HG02798 (cell line): ENCODE measurements around the gene STX1A.
"Not testable (repeated sequence)": the region's sequence is repeated elsewhere in the genome, so short reads cannot be mapped to it uniquely, and the experiment has no call there.

Source experiments
- ATAC-seq: cut with Tn5 transposase; IDR thresholded peaks from one replicate; pipeline ENCODE4 v1.9.1; 2021; ENCODE audit warnings: mild to moderate bottlenecking; ENCODE audit not compliant: unreplicated experiment, poor library complexity

STX1A gene

DNA sequence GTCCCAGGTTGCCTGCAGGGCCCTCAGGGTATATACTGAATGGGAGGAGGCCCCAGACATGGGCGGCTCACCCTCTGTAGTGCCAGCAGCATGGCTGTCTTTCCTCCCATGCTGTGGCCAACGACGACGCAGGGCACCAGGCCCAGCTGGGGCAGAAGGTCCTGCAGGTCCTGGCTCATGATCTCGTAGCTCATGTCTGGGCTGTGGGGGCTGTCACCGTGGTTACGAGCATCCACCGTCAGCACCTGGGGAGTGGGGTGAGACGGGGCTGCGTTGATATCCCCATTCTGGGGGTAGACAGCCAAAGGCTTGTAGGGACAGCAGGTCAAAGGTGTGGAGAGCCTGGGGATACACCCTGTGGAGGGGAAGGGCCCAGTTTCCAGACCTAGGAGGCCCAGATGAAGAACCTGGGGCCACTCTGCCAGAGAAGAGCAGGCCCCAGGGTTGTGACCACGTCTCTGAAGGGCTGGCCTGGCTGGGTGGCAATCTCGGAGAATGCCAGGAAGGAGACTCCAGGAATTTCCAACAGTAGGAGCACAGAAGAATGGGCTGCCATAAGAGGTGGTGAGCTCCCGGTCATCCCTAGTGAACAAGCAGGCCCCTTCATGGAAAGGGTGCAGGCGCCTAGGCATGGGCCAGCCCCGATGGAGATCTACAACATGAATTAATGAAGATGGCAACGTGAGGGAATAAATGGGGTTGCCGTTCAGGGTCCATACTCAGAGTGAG is 18.2 kb upstream of the STX1A start:
- ATAC-seq = no peak

DNA sequence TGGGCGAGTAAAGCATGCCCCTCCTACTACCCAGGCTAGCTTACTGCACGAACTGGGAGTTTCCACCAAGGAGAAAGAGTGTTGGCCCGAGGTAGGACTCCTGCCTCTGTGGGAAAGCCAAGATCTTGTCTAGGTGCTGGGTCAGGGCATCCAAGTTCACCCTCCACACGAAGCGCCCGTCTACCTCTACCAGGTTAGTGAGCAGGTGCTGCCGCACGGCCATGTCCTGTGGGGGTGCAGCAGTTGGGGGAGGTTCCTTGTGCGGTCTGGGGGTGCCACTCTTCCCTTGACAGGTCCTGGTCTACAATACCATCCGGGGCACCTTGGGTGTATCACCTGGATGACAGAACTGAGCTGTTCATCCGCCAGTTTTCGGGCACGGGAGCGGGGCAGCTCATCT is 17.4 kb upstream of the STX1A start:
- ATAC-seq = no peak

DNA sequence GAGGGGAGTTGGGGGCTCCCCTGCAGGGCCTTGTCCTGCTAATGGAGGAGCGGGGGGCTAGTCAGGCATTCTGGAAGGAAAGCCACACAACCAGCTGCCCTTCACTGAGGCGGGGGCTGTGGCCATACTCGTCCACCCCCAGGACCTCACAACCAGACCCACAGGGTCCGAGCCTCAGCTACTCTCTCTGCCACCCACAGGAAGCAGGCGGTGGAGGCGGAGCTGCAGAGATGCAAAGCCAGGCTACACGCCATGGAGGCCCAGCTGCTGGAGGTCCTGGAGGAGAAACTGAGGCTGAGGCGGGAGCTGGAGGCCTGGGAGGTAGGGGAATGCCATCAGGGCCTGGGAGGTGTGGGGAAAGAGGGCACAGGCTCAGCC is 16.0 kb upstream of the STX1A start:
- no peak for ATAC-seq

DNA sequence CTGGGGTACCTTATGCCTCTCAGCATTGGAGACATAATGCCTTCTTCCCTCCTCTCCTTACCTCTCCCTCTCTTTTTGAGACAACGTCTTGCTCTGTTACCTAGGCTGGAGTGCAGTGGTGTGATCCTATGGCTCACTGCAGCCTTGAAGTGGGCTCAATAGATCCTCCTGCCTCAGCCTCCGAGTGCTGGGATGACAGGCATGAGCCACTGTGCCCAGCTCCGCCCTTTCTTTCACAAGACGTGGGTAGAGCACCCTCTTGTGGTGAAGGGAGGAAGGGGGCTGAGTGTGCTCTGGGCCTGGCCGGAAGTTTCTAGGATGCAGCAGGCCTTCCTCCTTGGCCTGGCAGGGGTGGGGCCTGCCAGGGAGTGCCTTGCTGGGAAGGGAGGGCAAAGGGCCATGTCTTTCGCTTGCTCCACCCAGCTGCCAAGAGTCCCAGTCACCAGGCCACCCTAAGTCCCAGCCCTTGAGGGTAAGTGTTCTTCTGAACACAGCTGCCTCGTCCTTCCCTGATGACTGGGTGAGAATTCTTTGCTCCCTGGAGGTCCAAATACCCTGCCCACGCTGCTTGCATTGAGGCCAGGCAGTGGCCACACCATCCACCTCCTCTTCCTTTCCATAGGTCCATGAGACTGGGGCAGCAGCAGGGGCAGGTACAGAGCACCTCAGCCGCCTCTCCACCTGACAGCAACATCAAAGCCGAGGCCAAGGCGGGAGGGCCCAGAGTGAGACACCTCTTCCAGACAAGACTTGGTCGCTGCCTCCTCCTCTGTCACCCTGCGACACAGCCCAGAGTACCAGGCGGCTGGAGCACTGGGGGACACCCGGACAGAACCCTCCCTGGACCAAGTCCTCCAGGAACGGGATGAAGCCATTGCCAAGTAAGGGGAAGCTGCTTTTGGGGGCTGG is 15.4 kb upstream of the STX1A start:
- ATAC-seq = peak; percentile 35

DNA sequence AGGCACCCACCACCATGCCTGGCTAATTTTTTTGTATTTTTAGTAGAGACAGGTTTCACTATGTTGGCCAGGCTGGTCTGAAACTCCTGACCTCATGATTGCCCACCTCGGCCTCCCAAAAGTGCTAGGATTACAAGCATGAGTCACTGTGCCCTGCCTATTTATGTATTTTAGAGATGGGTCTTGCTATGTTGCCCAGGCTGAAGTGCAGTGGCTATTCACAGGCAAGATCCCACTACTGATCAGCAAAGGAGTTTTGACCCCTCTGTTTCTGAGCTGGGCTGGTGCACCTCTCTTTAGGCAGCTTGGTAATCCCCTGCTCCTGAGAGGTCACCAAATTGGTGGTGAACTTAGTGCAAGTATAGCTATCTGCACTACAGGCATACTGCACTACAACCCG is 12.9 kb upstream of the STX1A start:
- ATAC-seq = no peak

DNA sequence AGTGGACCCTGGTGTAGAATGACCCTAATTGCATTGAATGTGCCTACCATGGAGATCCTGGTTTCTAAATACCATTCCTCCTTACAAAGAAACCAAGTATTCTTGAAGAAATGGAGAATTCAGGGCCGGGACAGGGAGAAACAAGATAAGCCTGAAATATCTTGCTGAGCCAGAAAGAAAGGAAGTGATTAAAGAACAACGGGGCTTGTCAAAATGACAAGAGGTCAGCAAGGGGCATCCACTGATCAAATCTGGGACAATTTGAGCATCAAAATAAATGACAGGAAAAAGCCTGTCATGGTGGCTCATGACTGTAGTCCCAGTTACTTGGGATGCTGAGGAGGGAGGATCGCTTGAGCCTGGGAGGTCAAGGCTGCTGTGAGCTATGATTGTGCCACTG is 11.0 kb upstream of the STX1A start:
- ATAC-seq = no peak

DNA sequence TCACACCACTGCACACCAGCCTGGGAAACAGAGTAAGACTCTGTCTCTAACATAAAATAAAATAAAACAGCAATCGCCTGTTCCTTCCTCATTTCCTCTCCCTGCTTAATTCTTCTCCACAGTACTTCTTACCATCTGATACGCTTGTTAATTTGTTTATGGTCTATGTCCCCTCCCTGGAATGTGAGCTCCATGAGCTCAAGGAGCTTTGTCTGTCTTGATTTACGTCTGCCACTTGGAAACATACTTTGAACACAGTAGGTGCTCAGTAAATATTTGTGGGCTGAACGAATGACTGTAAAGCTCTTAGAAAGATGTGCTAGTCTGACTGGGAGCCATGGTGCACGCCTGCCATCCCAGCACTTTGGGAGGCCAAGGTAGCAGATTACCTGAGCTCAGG is 9.1 kb upstream of the STX1A start:
- no peak for ATAC-seq

DNA sequence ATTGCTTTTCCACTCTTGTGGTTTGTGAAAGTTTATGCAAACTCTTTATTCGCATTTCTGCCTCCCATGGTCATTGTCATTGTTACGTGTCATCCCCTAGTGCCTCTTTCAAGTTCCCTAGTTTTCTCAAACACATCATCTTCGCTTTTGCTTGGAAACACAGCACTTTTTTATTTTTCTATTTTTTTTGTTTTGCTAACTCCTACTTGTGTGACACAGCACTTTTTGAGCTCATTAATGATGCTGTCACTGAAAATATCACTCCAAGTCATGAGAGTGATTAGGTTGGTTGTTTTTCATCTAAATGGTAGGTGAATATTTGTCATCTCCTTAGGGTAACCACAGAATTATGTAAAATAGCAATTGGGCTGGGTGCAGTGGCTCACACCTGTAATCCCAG is 8.5 kb upstream of the STX1A start:
- ATAC-seq = no peak

DNA sequence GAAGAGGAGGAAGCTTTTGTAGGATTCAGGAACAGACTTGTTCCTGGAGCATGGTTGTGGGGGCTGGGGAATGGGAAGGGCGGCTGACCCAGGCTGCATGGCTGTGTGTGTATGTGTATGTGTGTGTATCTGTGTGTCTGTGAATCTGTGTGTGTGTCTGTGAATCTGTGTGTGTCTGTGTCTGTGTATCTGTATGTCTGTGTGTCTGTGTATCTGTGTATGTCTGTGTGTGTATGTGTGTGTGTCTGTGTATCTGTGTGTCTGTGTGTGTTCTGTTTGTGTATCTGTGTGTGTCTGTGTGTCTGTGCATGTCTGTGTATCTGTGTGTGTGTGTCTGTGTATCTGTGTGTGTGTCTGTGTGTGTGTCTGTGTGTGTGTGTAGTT is 6.6 kb upstream of the STX1A start:
- peak; percentile 16 for ATAC-seq

DNA sequence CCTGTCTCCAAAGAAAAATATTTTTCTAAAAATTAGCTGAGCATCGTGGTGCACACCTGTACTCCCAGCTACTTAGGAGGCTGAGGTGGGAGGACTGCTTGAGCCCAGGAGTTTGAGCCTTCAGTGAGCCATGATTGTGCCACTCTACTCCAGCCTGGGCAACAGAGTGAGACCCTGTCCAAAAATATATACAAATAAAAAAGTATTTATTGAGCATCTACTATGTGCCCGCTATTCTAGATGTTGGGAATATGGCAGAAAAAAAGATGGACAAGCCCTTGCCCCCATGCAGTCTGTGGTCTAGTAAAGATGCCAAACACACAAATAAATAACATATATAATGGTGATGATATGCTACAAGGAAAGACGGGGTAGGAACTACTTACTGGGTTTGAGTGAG is 4.3 kb upstream of the STX1A start:
- no peak for ATAC-seq

DNA sequence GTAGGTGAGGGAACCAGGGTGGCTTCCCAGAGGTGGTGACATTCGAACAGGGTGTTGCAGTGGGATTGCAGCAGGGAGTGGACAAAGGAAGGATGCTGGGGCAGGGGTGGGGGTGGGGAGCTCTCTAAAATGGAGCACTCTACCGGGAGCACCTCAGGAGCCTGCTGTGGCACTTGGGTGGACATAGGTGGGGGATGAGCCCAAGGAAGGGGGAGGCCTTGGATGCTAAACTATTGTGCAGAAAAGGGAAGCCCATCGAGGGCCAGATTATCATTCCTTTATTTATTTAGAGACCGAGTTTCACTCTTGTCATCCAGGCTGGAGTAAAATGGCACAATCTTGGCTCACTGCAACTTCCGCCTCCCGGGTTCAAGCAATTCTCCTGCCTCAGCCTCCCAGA is 3.3 kb upstream of the STX1A start:
- ATAC-seq = no peak

DNA sequence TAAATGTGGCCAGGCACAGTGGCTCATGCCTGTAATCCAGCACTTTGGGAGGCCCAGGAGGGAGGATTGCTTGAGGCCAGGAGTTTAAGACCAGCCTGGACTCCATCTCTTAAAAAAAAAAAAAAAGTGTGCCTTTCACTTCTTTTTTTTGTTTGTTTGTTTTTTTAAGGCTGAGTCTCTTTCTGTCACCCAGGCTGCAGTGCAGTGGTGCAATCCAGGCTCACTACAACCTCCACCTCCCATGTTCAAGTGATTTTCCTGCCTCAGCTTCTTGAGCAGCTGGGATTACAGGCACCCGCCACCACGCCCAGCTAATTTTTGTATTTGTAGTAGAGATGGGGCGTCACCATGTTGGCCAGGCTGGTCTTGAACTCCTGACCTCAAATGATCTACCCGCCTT is 2.7 kb upstream of the STX1A start:
- not testable (repeated sequence) for ATAC-seq

DNA sequence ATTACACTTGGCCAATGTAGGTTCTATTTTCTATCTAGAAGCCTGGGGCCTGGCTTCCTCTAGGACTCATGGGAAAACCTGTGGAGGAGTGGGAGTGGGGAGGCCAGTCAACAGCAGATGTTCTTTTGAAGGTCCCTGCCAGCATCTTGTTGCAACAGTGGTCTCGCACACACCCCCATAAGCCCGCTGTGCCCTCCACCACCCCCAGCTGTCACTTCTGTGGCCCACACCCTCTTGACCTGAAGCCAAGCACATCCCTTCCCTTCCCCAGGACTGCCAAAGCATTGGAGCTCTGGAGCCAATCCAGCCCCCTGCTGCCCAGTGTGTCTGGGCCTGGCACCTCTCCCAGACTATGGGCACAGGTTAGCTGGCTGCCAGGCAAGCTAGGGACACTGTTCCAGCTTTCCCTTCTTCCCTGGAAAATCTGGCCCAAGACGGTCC is 1.9 kb upstream of the STX1A start:
- no peak for ATAC-seq

DNA sequence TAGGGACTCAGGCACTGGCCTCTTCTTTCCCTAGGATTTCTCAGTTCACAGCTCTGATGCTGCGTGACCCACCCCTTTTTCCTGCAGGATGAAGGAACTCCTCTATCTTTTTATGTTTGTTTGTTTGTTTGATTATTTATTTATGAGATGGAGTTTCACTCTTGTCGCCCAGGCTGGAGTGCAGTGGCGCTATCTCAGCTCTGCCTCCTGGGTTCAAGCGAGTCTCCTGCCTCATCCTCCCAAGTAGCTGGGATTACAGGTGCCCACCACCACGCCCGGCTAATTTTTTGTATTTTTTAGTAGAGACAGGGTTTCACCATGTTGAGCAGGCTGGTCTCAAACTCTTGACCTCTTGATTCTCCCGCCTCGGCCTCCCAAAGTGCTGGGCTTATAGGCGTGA is 974 bp upstream of the STX1A start:
- ATAC-seq = not testable (repeated sequence)

DNA sequence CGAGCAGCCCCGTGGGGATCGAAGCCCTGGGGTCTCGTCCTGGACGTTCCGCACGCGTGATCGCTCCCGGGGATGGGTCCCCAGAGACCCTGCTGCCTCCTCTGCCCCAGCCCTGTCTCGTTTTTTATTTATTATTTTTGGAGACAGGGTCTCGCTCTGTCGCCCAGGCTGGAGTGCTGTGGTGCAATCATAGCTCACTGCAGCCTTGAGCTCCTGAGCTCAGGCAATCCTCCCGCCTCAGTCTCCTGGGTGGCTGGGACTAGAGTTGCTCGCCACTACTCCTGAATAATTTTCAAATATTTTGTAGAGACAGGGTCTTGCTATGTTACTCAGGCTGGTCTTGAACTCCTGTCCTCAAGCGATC is 319 bp upstream of the STX1A start:
- no peak for ATAC-seq

DNA sequence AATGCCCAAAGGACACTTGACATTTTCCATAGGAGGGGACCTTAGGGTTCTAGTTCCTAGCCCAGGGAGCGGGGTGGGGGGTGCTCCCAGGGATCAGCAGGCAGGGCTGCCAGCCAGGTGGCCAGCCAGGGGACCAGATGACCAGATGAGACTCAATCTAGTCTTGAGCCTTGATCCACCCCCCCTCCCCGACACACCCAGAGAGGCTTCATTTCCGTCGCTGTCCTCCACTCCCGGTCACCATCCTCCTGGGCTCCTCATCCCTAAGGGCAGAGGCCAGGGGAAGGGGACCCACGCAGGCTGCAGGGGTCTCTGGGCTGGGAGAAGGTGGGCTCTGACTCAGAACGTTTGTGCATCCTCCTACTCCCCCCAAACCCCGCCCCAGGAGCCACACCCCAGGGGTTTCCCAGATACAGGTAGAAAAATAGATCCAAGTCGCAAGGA is 1.0 kb downstream of the STX1A start:
- ATAC-seq = no peak

DNA sequence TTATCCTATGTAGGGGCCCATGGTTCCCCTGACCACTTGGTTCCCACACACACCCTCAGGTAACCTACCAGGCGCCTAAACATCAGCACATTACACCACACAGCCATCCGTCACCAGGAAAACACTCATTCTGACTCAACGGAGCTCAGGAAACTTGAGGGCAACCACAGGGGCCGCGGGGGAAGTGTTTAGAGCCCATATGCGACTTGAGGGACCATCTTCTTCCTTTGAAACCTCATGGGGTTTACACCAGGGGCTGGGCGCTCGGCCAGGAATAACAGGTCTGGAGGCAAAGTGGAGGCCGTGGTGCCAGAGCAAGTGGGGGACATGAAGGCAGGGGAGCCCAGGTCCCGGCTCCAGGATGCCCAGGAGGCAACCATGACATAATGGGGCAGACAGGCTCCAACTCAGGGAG is 1.5 kb downstream of the STX1A start:
- no peak for ATAC-seq

DNA sequence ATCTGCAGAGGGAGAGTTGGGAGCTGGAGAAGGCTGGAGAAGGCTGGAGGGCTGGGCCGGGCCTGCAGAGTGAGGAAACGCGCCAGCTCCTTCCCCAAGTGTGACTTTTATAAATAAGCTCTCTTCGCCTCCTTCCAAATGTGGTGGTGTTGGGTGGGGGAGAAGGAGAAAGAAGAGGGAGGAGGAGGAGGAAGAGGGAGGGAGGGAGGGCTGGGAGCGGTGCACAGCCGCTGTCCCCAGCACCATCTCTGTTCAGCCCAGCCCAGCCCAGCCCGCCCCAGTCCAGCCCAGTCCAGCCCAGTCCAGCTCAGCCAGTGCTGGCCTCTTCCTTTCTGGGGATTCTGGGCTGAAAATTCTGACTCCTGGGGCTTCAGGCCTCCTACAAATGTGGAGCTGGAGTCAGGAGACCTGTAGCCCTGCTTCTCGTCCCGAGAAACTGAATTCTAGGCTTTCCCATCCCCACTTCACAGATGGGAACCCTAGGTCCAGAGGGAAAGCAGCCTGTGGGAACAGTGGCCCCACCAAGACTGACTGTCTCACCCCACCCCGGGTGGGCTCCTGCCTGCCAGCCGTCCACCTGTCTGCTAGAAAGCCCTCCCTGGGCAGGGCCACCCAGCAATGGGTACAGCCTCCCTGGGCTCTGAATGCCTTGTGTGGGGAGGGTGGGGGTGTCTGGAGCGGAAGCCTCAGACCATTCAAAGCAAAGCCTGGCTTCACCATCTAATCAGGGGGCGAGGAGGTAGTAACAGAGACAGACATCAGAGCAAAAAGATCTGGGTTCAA is 2.3 kb downstream of the STX1A start:
- no peak for ATAC-seq

DNA sequence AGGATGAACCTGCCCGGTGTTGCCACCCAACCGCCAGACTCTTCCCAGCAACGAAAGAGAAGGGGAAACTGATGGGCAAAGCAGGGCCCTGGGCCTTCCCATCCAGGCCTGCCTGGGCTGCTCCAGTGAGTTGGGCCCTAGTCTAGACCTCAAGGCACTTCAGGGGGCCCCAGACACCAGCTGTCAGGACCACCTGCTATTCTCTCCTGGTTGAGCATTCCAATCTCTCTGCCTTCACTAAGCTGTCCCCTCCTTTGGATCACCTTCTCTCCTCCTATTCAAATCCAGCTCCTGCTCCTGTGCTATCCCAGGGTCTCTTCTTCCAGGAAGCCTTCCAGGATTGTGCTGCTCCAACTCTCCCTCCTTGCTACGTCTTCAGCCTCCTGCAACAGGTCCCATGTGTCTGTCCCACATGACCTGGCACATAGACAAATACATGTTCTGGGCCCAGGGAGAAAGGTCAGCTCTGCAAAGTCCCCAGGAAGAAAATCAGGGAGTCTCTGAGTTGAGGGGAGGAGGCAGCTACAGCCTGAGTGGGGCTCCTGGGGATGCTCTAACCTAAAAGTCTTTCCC is 3.1 kb downstream of the STX1A start:
- ATAC-seq = no peak

DNA sequence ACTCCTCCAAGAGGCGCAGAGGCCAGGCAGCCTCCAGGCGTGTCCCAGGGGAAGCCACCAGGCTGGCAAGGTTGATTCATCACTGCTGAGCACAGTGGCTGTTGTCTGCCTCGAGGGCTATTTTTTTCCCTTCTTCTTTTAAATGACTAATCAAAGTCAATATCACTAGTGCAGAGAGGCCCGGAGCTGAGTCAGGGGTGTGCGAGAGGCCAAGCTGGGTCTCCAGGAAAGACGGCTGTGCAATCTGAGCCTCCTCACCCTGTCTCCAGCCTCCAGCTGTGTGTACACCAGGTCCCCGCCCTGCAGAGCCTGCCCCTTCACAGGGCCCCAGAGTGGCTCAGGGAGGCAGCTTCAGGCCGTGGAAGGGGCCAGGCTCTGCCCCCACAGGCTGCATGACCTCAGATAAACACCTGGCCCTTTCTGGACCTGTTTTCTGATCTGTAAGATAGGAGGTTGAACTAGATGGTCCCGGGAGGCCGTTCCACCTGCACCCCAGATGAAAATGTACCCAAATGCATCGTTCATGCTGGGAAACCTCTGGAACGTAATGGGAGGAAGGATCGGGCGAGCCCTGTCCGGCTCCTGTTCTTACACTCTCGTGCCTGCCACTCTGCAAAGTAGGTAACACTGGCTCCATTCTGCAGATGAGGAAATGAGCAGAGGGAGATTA is 3.7 kb downstream of the STX1A start:
- no peak for ATAC-seq
